Measurements from ENCODE around the gene SPAM1.

GRCh38 chr7:124009321-124009720 is 84.3 kb downstream of the SPAM1 start:
- TF ChIP-seq EZH2phosphoT487 (IDR thresholded peaks at IDR 0.05) = no peak
- no peak for TF ChIP-seq CTCF (IDR thresholded peaks at IDR 0.05)
